Brain microvascular endothelial cell (primary cell): Measurements from ENCODE around the gene TAS2R16.

ENCODE experiments used
- DNase-seq: peaks from one replicate; pipeline ENCODE4 v3.0.0-alpha.2; 2020
- H3K27ac ChIP-seq: fragments of 250-450 bp; sonication (Bioruptor Pico); 2 replicates; pipeline ENCODE4 v1.5.1; 2020; ENCODE audit warnings: mild to moderate bottlenecking, moderate library complexity
- H3K27me3 ChIP-seq: fragments of 250-450 bp; sonication (Bioruptor Pico); replicated peaks from 2 replicates; pipeline ENCODE4 v1.5.1; 2020; ENCODE audit warnings: mild to moderate bottlenecking
- H3K36me3 ChIP-seq: fragments of 250-450 bp; sonication (Bioruptor Pico); replicated peaks from 2 replicates; pipeline ENCODE4 v1.5.1; 2020; ENCODE audit warnings: mild to moderate bottlenecking
- H3K4me3 ChIP-seq: 2 replicates; pipeline ENCODE4 v1.5.1; 2011; ENCODE audit warnings: low read depth, mild to moderate bottlenecking, control low read depth, low read length, moderate library complexity
- in situ Hi-C: cut with HindIII; loops from 2 replicates; pipeline ENCODE4 v1.10.0; 2017; ENCODE audit warnings: low sequenced_read_pairs, low pct_ligation_motif_present
- TF ChIP-seq, protein P1 (sequence below): IDR thresholded peaks from 2 replicates; pipeline ENCODE4 v1.5.1; 2011; ENCODE audit warnings: low read depth, mild to moderate bottlenecking, moderate library complexity, low read length, control low read depth, inconsistent platforms; ENCODE audit errors: missing control alignments

Gene TAS2R16

DNA sequence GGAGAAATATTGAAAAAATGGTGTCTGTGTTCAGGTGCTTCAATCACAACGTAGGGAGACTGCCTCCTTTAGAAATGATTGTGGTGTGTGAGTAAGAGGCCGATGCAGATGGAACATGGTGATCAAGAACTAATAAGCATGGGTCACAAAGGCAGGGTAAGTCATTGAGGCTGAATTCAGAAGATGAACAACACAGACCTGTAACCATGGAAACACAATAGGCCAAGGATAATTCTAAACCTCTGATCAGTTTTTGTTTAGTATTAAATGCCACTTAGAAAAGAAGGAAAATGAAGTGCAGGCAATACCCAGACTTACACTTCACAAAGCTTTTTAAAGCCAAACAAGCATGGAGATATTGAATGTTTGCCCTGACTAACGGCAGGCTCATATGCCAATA, 32.8 kb upstream of the TAS2R16 start:
- Histone ChIP-seq H3K27me3 (no peaks in the 10 kb centered on the region), H3K27ac (no peak overlapping the region), H3K4me3 (no peak overlapping the region), H3K36me3 (no peaks in the 10 kb centered on the region)
- in situ Hi-C loops: no loop called here
- DNase-seq: no peak
- TF ChIP-seq, protein P1, sequence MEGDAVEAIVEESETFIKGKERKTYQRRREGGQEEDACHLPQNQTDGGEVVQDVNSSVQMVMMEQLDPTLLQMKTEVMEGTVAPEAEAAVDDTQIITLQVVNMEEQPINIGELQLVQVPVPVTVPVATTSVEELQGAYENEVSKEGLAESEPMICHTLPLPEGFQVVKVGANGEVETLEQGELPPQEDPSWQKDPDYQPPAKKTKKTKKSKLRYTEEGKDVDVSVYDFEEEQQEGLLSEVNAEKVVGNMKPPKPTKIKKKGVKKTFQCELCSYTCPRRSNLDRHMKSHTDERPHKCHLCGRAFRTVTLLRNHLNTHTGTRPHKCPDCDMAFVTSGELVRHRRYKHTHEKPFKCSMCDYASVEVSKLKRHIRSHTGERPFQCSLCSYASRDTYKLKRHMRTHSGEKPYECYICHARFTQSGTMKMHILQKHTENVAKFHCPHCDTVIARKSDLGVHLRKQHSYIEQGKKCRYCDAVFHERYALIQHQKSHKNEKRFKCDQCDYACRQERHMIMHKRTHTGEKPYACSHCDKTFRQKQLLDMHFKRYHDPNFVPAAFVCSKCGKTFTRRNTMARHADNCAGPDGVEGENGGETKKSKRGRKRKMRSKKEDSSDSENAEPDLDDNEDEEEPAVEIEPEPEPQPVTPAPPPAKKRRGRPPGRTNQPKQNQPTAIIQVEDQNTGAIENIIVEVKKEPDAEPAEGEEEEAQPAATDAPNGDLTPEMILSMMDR: no peak

DNA sequence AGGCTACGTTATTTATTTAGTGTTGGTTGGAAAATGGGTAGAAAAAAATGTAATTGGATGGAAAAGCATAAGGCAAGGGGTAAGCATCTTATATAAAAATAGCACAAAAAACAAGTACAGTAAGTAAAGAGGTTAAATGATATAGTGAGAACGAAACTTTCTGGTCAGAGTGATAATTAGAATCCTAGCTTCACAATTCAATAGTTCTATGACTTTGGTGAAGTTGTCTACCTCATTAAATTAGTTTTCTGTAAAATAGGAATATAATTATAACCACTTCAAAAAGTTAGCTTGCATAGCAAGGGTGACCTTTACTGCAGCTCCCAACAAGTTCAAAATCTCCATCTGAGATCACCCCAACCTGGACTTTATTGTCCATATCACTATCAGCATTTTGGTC, 30.8 kb upstream of the TAS2R16 start:
- Histone ChIP-seq H3K27ac (no peak overlapping the region), H3K36me3 (no peaks in the 10 kb centered on the region), H3K27me3 (no peaks in the 10 kb centered on the region), H3K4me3 (no peak overlapping the region)
- DNase-seq: no peak
- in situ Hi-C loops: no loop called here
- TF ChIP-seq, protein P1: no peak

DNA sequence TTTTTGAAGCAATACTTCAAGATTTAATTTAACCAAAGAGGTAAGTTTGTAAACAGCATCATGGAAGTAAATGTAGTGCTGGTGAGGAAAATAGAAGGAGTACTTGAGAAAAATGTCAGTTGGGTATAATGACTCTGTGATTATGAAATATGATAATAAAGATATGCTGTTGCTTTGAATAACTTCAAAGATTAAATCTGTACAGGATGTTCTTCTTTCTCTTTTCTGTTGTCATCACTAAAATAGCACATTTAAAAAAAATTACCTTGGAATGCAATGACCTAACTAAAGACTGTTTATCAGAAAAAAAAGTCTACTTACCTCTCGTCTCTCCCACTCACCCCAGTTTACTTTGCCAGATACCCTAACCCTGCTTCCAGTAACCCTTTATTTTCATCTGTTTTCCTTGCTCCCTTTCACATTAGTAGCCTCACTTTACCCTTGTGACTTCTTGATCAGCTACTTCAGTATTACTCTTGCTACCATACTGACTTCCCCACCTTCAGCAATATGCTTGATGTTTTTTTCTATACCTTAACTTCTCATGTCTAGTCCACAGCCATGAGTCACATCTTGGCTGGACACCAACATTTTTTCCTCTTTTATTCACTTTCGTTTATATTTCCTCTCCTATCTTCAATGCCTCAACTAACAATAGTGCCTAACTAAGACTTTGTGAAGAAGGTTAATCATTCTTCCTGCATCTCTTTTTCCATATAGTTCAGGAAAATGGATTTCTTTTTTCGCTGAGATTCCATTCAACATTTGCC, 29.7 kb upstream of the TAS2R16 start:
- peak; percentile 91 for DNase-seq
- TF ChIP-seq, protein P1: no peak
- H3K36me3 ChIP-seq: no peaks in the 10 kb centered on the region

DNA sequence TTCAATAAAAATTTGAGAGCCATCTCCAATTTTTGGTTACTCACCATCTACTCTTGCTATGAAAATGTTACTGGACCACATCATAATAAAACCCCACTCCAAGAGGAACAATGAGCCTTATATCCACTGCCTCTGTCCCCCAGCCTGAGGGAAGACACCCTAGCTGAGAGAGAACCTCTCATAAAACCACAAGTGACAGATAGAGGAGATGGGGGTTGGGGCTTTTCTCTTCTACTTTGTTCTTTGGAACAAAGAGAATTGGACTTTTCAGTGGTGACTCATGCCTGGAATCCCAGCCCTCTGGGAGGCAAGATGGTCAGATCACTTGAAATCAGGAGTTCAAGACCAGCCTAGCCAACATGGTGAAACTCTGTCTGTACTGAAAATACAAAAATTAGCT, 27.6 kb upstream of the TAS2R16 start:
- no peaks in the 10 kb centered on the region for H3K27me3 ChIP-seq
- peak overlapping the region; percentile 16 for H3K27ac ChIP-seq
- TF ChIP-seq, protein P1: no peak
- DNase-seq: no peak
- no peaks in the 10 kb centered on the region for H3K36me3 ChIP-seq
- H3K4me3 ChIP-seq: no peak overlapping the region
- in situ Hi-C loops: no loop called here

More for the DNA sequence above, 29.7 kb upstream of the TAS2R16 start:
- in situ Hi-C loops: no loop called here
- H3K27me3 ChIP-seq: no peaks in the 10 kb centered on the region
- H3K4me3 ChIP-seq: no peak overlapping the region
- peak overlapping the region; percentile 69 for H3K27ac ChIP-seq

DNA sequence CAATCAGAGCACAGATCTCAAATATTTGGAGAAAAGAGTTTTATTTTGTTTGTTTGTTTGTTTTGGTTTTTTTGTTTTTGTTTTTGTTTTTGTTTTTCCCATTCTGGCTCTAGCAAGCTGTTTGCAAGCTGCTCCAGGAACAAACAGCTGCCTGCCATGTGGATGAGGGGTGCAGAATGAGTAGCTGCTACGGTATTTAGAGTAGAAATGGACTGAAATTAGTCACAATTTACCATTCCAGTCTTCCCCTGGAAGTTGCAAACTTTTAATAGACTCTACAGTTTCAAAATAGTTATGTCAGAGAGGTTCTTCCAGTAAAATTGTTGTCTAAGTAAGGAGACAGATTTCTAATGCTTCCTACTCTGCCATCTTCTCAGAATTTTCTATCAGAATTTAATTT, 27.1 kb upstream of the TAS2R16 start:
- Histone ChIP-seq H3K27ac (peak overlapping the region; percentile 16), H3K36me3 (no peaks in the 10 kb centered on the region), H3K4me3 (no peak overlapping the region), H3K27me3 (no peaks in the 10 kb centered on the region)
- in situ Hi-C loops: no loop called here
- peak; percentile 36 for DNase-seq
- TF ChIP-seq, protein P1: no peak

DNA sequence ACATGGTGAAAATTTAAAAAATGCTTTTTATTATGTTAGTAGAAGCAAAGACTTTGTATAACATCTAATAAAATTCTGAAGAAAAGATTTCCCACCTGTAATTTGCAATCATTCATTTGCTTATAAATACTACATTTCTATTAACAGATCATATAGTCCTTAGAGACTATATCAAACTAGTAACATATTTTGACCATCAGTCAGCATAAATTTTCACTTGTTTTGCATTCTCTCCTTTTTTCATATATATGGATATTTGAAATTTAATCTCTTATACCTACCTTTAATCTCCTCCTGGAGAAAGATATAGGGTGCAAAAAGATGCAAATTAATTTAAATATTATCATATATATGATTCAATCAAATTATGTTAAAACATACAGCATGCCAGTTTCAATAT, 16.9 kb upstream of the TAS2R16 start:
- no peaks in the 10 kb centered on the region for H3K36me3 ChIP-seq
- H3K27me3 ChIP-seq: no peaks in the 10 kb centered on the region
- no peak for DNase-seq
- in situ Hi-C loops: no loop called here
- TF ChIP-seq, protein P1: no peak
- H3K27ac ChIP-seq: no peak overlapping the region
- H3K4me3 ChIP-seq: no peak overlapping the region
